C4-2B (cell line): ENCODE data around the gene BRINP2.

Experiments used
- CTCF ChIP-seq: fragments of 450-650 bp; conservative IDR thresholded peaks from 2 replicates; pipeline ENCODE4 v1.5.1; 2017; ENCODE audit warnings: mild to moderate bottlenecking
- ZFX ChIP-seq: fragments of 450-650 bp; IDR thresholded peaks from 2 replicates; pipeline ENCODE4 v1.6.1; 2017

DNA sequence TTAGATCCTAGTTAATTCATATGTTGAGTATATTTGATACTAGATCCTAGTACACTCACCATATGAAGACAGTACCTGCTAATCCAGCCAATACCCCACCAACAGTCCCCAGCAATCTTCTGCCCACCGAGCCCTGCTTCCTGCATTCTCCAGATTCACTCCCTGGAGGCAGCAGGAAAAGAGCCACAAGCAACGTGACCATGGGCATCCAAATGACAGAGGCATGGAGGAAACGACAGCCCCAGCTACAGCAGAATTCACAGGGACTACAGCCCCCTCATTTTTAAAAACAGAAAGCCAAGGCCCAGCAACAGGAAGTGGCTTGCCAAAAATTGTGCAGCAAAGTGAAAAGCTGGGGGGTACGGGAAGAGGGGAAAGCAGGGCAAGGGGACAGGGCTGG lies 35.5 kb upstream of the BRINP2 start:
- TF ChIP-seq CTCF: no peak
- TF ChIP-seq ZFX: no peak
